Gastrocnemius medialis (tissue), 4 donors: ENCODE data around the gene PRAC1.

Source experiments
- POLR2A ChIP-seq, 2 donors: fragments of 450-650 bp; IDR thresholded peaks; one replicate each; pipeline ENCODE4 v1.6.1; 2017; ENCODE audit warnings: antibody characterized with exemption in 2 of 2, mild to moderate bottlenecking in 2 of 2, moderate library complexity in 2 of 2
- TF ChIP-seq, protein P1 (sequence below), 5 experiments: fragments of 450-650 bp in 3 of 5; fragments of 200-600 bp in 2 of 5; sonication (generic) in 2 of 5; IDR thresholded peaks in 4 of 5; conservative IDR thresholded peaks in 1 of 5; 1 replicate in 4 of 5; 2 replicates in 1 of 5; pipeline ENCODE4 v1.5.1; 2016 to 2019; ENCODE audit warnings: antibody characterized with exemption in 5 of 5, mild to moderate bottlenecking in 3 of 5, moderate library complexity in 3 of 5

- TF ChIP-seq, protein P1, sequence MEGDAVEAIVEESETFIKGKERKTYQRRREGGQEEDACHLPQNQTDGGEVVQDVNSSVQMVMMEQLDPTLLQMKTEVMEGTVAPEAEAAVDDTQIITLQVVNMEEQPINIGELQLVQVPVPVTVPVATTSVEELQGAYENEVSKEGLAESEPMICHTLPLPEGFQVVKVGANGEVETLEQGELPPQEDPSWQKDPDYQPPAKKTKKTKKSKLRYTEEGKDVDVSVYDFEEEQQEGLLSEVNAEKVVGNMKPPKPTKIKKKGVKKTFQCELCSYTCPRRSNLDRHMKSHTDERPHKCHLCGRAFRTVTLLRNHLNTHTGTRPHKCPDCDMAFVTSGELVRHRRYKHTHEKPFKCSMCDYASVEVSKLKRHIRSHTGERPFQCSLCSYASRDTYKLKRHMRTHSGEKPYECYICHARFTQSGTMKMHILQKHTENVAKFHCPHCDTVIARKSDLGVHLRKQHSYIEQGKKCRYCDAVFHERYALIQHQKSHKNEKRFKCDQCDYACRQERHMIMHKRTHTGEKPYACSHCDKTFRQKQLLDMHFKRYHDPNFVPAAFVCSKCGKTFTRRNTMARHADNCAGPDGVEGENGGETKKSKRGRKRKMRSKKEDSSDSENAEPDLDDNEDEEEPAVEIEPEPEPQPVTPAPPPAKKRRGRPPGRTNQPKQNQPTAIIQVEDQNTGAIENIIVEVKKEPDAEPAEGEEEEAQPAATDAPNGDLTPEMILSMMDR (IDR thresholded peaks at IDR 0.05 in 4 of 5, conservative IDR thresholded peaks at IDR 0.05 in 1 of 5): no peak
- TF ChIP-seq POLR2A (IDR thresholded peaks at IDR 0.05): no peak
These were observed 16.6 kb upstream of the PRAC1 start for GRCh38 chr17:48738803-48739526.
